Osteoblast (primary cell): ENCODE data around the gene DLG2. TPM values are rescaled to one million over a fixed set of nuclear protein-coding genes. Genes with fewer than 3 reads are reported as not detected.

Experiments used
- DNase-seq: peaks from one replicate; pipeline ENCODE4 v3.0.0; 2011; ENCODE audit warnings: low spot score, mixed read lengths; ENCODE audit not compliant: insufficient read length; ENCODE audit errors: missing footprints
- H2AFZ ChIP-seq: 2 replicates; pipeline ENCODE4 v1.6.0; 2011; ENCODE audit warnings: mild to moderate bottlenecking, low read length
- H3K27ac ChIP-seq: 2 replicates; pipeline ENCODE4 v1.5.1; 2011; ENCODE audit warnings: mild to moderate bottlenecking, low read depth, low read length, moderate library complexity
- H3K27me3 ChIP-seq: 2 replicates; pipeline ENCODE4 v1.6.0; 2012; ENCODE audit warnings: mild to moderate bottlenecking, control low read depth, inconsistent platforms, low read length, moderate library complexity; ENCODE audit not compliant: insufficient read depth
- H3K36me3 ChIP-seq: 2 replicates; pipeline ENCODE4 v1.5.1; 2011; ENCODE audit warnings: mild to moderate bottlenecking, low read length, control low read depth, moderate library complexity; ENCODE audit not compliant: insufficient read depth
- H3K4me1 ChIP-seq: 2 replicates; pipeline ENCODE4 v1.5.1; 2011; ENCODE audit warnings: mild to moderate bottlenecking, low read length, control low read depth, moderate library complexity; ENCODE audit not compliant: insufficient read depth
- H3K4me2 ChIP-seq: 2 replicates; pipeline ENCODE4 v1.6.0; 2011; ENCODE audit warnings: mild to moderate bottlenecking, low read length; ENCODE audit not compliant: insufficient read depth
- H3K4me3 ChIP-seq: fragments of 200-600 bp; sonication (generic); 3 replicates; pipeline ENCODE4 v1.5.1; 2012; ENCODE audit warnings: mild to moderate bottlenecking, low read length, inconsistent platforms; ENCODE audit not compliant: insufficient read depth
- H3K79me2 ChIP-seq: 2 replicates; pipeline ENCODE4 v1.6.0; 2012; ENCODE audit warnings: mild to moderate bottlenecking, low read length, control low read depth, inconsistent platforms; ENCODE audit not compliant: insufficient read depth
- H3K9me3 ChIP-seq: 2 replicates; pipeline ENCODE4 v1.5.1; 2011; ENCODE audit warnings: low read depth, low read length, control low read depth
- H4K20me1 ChIP-seq: 2 replicates; pipeline ENCODE4 v1.6.0; 2012; ENCODE audit warnings: mild to moderate bottlenecking, low read length, control low read depth; ENCODE audit not compliant: insufficient read depth
- total RNA-seq: library from RNA; depleted of rRNA; stranded (reverse); fragments of >200 nt; gene quantifications from 2 replicates; pipeline ENCODE4 v1.2.3, GENCODE V29; 2012
- TF ChIP-seq, protein P1 (sequence below): IDR thresholded peaks from 2 replicates; pipeline ENCODE4 v1.5.1; 2011; ENCODE audit warnings: mild to moderate bottlenecking, low read depth, low read length, moderate library complexity; ENCODE audit errors: extremely low read depth

DLG2 gene
- total RNA-seq, 1 donor, result 3.3 TPM

GRCh38 chr11:85539740-85540139 is 87.4 kb downstream of the DLG2 start:
- TF ChIP-seq, protein P1, sequence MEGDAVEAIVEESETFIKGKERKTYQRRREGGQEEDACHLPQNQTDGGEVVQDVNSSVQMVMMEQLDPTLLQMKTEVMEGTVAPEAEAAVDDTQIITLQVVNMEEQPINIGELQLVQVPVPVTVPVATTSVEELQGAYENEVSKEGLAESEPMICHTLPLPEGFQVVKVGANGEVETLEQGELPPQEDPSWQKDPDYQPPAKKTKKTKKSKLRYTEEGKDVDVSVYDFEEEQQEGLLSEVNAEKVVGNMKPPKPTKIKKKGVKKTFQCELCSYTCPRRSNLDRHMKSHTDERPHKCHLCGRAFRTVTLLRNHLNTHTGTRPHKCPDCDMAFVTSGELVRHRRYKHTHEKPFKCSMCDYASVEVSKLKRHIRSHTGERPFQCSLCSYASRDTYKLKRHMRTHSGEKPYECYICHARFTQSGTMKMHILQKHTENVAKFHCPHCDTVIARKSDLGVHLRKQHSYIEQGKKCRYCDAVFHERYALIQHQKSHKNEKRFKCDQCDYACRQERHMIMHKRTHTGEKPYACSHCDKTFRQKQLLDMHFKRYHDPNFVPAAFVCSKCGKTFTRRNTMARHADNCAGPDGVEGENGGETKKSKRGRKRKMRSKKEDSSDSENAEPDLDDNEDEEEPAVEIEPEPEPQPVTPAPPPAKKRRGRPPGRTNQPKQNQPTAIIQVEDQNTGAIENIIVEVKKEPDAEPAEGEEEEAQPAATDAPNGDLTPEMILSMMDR, result no peak
- Histone ChIP-seq H3K79me2 (no peaks in the 10 kb centered on the region), H3K4me3 (no peak overlapping the region)

DNA sequence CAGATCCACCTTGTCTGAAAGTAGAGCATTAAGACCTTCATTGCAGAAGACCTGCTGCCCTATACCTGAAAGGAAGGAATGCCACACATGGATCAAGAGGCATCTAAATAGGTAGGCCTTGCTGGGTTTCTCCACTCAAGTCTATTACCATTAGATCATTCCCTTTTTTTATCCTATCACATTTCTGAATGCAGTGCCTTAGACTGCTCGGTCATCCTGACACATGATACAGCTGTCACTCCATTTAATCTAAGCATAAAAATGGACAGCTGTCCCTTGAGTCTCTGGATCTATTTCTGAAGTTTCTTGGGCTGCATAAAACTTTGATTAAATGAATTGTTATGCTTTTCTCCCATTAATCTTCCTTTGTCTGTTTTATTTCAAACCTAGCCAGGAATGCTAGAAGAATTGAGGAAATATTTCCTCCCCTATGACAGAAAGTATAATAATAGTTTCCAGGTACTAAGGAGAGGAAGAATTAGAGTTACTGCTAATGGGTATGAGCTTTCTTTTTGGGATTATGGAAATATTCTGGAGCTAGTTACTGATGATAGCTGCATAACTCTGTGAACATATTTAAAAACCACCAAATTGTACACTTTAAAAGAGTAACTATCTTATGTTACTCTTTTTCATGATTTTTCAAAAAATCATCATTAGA is 88.0 kb downstream of the DLG2 start:
- no peaks in the 10 kb centered on the region for H3K27me3 ChIP-seq
- DNase-seq, result no peak
- no peaks in the 10 kb centered on the region for H4K20me1 ChIP-seq
- TF ChIP-seq, protein P1, result no peak
- no peak overlapping the region for H3K4me3 ChIP-seq
- H3K36me3 ChIP-seq, result no peaks in the 10 kb centered on the region
- no peaks in the 10 kb centered on the region for H3K79me2 ChIP-seq
- H3K4me2 ChIP-seq, result no peak overlapping the region
- H2AFZ ChIP-seq, result no peak overlapping the region
- H3K4me1 ChIP-seq, result no peaks in the 10 kb centered on the region
- no peak overlapping the region for H3K27ac ChIP-seq
- H3K9me3 ChIP-seq, result no peaks in the 10 kb centered on the region

More at GRCh38 chr11:85539740-85540139, 87.4 kb downstream of the DLG2 start:
- Histone ChIP-seq H3K27me3 (no peaks in the 10 kb centered on the region), H3K4me1 (no peaks in the 10 kb centered on the region), H3K27ac (no peak overlapping the region), H3K9me3 (no peaks in the 10 kb centered on the region), H3K36me3 (no peaks in the 10 kb centered on the region), H3K4me2 (no peak overlapping the region), H4K20me1 (no peaks in the 10 kb centered on the region), H2AFZ (no peak overlapping the region)
- no peak for DNase-seq

DNA sequence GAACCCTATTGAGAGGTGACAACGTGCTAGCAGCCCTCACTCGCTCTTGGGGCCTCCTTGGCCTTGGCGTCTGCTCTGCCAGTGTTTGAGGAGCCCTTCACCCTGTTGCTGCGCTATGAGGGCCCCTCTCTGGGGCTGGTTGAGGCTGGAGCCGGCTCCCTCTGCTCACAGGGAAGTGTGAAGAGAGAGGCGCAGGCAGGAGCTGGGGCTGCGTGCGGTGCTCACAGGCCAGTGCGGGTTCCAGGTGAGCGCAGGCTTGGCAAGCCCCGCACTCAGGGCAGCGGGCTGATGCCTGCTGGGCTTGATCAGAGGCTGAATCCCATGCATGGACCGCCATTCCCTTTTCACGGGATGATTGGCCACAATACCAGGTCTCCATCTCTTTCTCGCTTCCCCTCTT is 90.7 kb downstream of the DLG2 start:
- DNase-seq, result no peak
- Histone ChIP-seq H3K4me3 (no peak overlapping the region), H4K20me1 (no peaks in the 10 kb centered on the region), H3K27me3 (no peaks in the 10 kb centered on the region), H2AFZ (no peak overlapping the region), H3K4me2 (no peak overlapping the region), H3K27ac (no peak overlapping the region), H3K9me3 (no peaks in the 10 kb centered on the region), H3K36me3 (no peaks in the 10 kb centered on the region), H3K79me2 (no peaks in the 10 kb centered on the region), H3K4me1 (no peaks in the 10 kb centered on the region)
- TF ChIP-seq, protein P1, result no peak

GRCh38 chr11:85534806-85535205 is 92.3 kb downstream of the DLG2 start:
- Histone ChIP-seq H4K20me1 (no peaks in the 10 kb centered on the region), H3K36me3 (no peaks in the 10 kb centered on the region), H3K4me2 (no peak overlapping the region), H3K4me1 (no peaks in the 10 kb centered on the region), H3K4me3 (no peak overlapping the region), H3K27ac (no peak overlapping the region), H3K27me3 (no peaks in the 10 kb centered on the region), H3K9me3 (no peaks in the 10 kb centered on the region), H3K79me2 (no peaks in the 10 kb centered on the region), H2AFZ (no peak overlapping the region)
- TF ChIP-seq, protein P1, result no peak
- DNase-seq, result no peak
